Spleen (tissue), 7 donors: ENCODE measurements around the gene AZGP1.

Experiments
- CTCF ChIP-seq, 11 experiments: fragments of 200-600 bp in 7 of 11; fragments of 450-650 bp in 4 of 11; sonication (generic) in 4 of 11; IDR thresholded peaks in 8 of 11; conservative IDR thresholded peaks in 3 of 11; 1 replicate in 7 of 11; 2 replicates in 4 of 11; pipeline versions ENCODE4 v1.4.0 to v1.8.0; 2016 to 2021; ENCODE audit warnings: antibody characterized with exemption in 11 of 11, inconsistent platforms in 4 of 11, mild to moderate bottlenecking in 1 of 11
- POLR2AphosphoS5 ChIP-seq, 3 donors: sonication (generic); formaldehyde crosslinking; IDR thresholded peaks; one replicate each; pipeline ENCODE4 v1.5.1; 2017; ENCODE audit warnings: antibody characterized with exemption in 3 of 3
- donor health status: DM: no; HTN: no; CAD: no; lungs with moderate emphysema.
- donor health status: DM: no; HTN: no; CAD: no.
- donor health status: DM: no; HTN: no; CAD: no.

- TF ChIP-seq CTCF (IDR thresholded peaks at IDR 0.05 in 8 of 11, conservative IDR thresholded peaks at IDR 0.05 in 3 of 11) (no peak), POLR2AphosphoS5 (IDR thresholded peaks at IDR 0.05) (no peak)
Observed at GRCh38 chr7:100007887-100008286, 32.1 kb upstream of the AZGP1 start.
